OCI-LY3 (cell line): ENCODE data around the gene RNF220.

Source experiments
- EZH2phosphoT487 ChIP-seq: fragments of 200-600 bp; shearing (Covaris generic); IDR thresholded peaks from 2 replicates; pipeline ENCODE4 v1.6.1; 2018; ENCODE audit warnings: antibody characterized with exemption, mixed run types, low read depth
- TF ChIP-seq, protein P1 (sequence below): fragments of 200-600, 300-600 bp; sonication (generic); IDR thresholded peaks from 2 replicates; pipeline ENCODE4 v1.5.1; 2014; ENCODE audit warnings: antibody characterized with exemption, low read length, low read depth

GRCh38 chr1:44476891-44477290 is 71.8 kb downstream of the RNF220 start:
- TF ChIP-seq, protein P1, sequence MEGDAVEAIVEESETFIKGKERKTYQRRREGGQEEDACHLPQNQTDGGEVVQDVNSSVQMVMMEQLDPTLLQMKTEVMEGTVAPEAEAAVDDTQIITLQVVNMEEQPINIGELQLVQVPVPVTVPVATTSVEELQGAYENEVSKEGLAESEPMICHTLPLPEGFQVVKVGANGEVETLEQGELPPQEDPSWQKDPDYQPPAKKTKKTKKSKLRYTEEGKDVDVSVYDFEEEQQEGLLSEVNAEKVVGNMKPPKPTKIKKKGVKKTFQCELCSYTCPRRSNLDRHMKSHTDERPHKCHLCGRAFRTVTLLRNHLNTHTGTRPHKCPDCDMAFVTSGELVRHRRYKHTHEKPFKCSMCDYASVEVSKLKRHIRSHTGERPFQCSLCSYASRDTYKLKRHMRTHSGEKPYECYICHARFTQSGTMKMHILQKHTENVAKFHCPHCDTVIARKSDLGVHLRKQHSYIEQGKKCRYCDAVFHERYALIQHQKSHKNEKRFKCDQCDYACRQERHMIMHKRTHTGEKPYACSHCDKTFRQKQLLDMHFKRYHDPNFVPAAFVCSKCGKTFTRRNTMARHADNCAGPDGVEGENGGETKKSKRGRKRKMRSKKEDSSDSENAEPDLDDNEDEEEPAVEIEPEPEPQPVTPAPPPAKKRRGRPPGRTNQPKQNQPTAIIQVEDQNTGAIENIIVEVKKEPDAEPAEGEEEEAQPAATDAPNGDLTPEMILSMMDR, result no peak
- no peak for TF ChIP-seq EZH2phosphoT487
